HG02588 (cell line): ENCODE data around the gene ANKMY1.

Experiments used
- ATAC-seq: cut with Tn5 transposase; IDR thresholded peaks from one replicate; pipeline ENCODE4 v1.9.1; 2021; ENCODE audit warnings: mild to moderate bottlenecking, moderate library complexity; ENCODE audit not compliant: unreplicated experiment

ANKMY1 gene

GRCh38 chr2:240462707-240463273 lies 95.0 kb downstream of the ANKMY1 start:
- ATAC-seq: no peak

- ATAC-seq: no peak
Observed at GRCh38 chr2:240462073-240462706, 95.6 kb downstream of the ANKMY1 start.

GRCh38 chr2:240461471-240462072 lies 96.2 kb downstream of the ANKMY1 start:
- no peak for ATAC-seq

- no peak for ATAC-seq
Observed at GRCh38 chr2:240460781-240461431, 96.9 kb downstream of the ANKMY1 start.

GRCh38 chr2:240460253-240460711 lies 97.5 kb downstream of the ANKMY1 start:
- no peak for ATAC-seq

GRCh38 chr2:240459401-240460252 lies 98.2 kb downstream of the ANKMY1 start:
- no peak for ATAC-seq

GRCh38 chr2:240458900-240459391 lies 98.8 kb downstream of the ANKMY1 start:
- ATAC-seq: no peak

- ATAC-seq: no peak
Observed at GRCh38 chr2:240458044-240458899, 99.5 kb downstream of the ANKMY1 start.

- ATAC-seq: no peak
Observed at GRCh38 chr2:240457223-240458043, 100.4 kb downstream of the ANKMY1 start.

GRCh38 chr2:240456447-240457222 lies 101.2 kb downstream of the ANKMY1 start:
- ATAC-seq: no peak

GRCh38 chr2:240455647-240456446 lies 101.9 kb downstream of the ANKMY1 start:
- ATAC-seq: no peak

- no peak for ATAC-seq
Observed at GRCh38 chr2:240455272-240455646, 102.5 kb downstream of the ANKMY1 start.

- no peak for ATAC-seq
Observed at GRCh38 chr2:240454106-240454901, 103.5 kb downstream of the ANKMY1 start.

- no peak for ATAC-seq
Observed at GRCh38 chr2:240453461-240454105, 104.2 kb downstream of the ANKMY1 start.

- ATAC-seq: no peak
Observed at GRCh38 chr2:240452462-240453256, 105.1 kb downstream of the ANKMY1 start.
